OCI-LY7 (cell line): ENCODE results near the gene BMPR2. TPM values are rescaled to one million over a fixed set of nuclear protein-coding genes. Genes with fewer than 3 reads are reported as not detected.

Experiments used
- BruUV-seq: library from RNA; stranded (reverse); fragments of 400-500 nt; replicated peaks from 2 replicates; lab custom pipeline; 2021; lab: Mats Ljungman, UMichigan
- CTCF ChIA-PET: fragments of 300-600 bp; sonication (Branson Sonifier 250); formaldehyde crosslinking; loops from one replicate; lab custom pipeline; 2022; ENCODE audit warnings: antibody characterized with exemption; ENCODE audit not compliant: unreplicated experiment; lab: Charles Lee
- POLR2A ChIA-PET: fragments of 300-600 bp; sonication (Branson Sonifier 250); formaldehyde crosslinking; loops from one replicate; lab custom pipeline; 2022; ENCODE audit warnings: antibody characterized with exemption; lab: Charles Lee
- DNase-seq: peaks from one replicate; pipeline ENCODE4 v3.0.0-alpha.2; 2015; ENCODE audit warnings: low spot score
- H2AFZ ChIP-seq: fragments of 200-600 bp; sonication (generic), shearing (Covaris generic); 2 replicates; pipeline ENCODE4 v1.6.1; 2014; ENCODE audit warnings: mild to moderate bottlenecking, antibody characterized with exemption, low read length, moderate library complexity
- H3K27ac ChIP-seq: fragments of 200-600 bp; sonication (generic); 2 replicates; pipeline ENCODE4 v1.5.1; 2014; ENCODE audit warnings: mixed run types, low read depth, mild to moderate bottlenecking, moderate library complexity, low read length, inconsistent platforms; ENCODE audit not compliant: poor library complexity, severe bottlenecking
- H3K36me3 ChIP-seq: fragments of 200-600 bp; sonication (generic); 2 replicates; pipeline ENCODE4 v1.6.1; 2014; ENCODE audit warnings: mild to moderate bottlenecking, antibody characterized with exemption, low read length, moderate library complexity, mixed read lengths; ENCODE audit not compliant: insufficient read depth
- H3K4me1 ChIP-seq: fragments of 200-600 bp; sonication (generic); 2 replicates; pipeline ENCODE4 v1.5.1; 2014; ENCODE audit warnings: mild to moderate bottlenecking, low read length; ENCODE audit not compliant: insufficient read depth, poor library complexity, severe bottlenecking
- H3K4me2 ChIP-seq: fragments of 200-600 bp; sonication (generic); 2 replicates; pipeline ENCODE4 v1.6.1; 2014; ENCODE audit warnings: mild to moderate bottlenecking, low read length
- H3K4me3 ChIP-seq: fragments of 200-600 bp; sonication (generic); 2 replicates; pipeline ENCODE4 v1.5.1; 2014; ENCODE audit warnings: mild to moderate bottlenecking, low read depth, low read length; ENCODE audit not compliant: poor library complexity, severe bottlenecking
- H3K79me2 ChIP-seq: fragments of 200-600 bp; sonication (generic); 2 replicates; pipeline ENCODE4 v1.6.1; 2016; ENCODE audit warnings: low read depth, mild to moderate bottlenecking, low read length, moderate library complexity, mixed read lengths; ENCODE audit not compliant: insufficient read depth
- H3K9me2 ChIP-seq: fragments of 200-600 bp; sonication (generic); 2 replicates; pipeline ENCODE4 v1.6.1; 2016; ENCODE audit warnings: mild to moderate bottlenecking, low read length, mixed read lengths; ENCODE audit not compliant: insufficient read depth
- H3K9me3 ChIP-seq: fragments of 200-600 bp; sonication (generic); 2 replicates; pipeline ENCODE4 v1.6.1; 2014; ENCODE audit warnings: mild to moderate bottlenecking, mixed run types, low read length, mixed read lengths
- H4K20me1 ChIP-seq: fragments of 200-600 bp; sonication (generic); 2 replicates; pipeline ENCODE4 v1.6.1; 2014; ENCODE audit warnings: mild to moderate bottlenecking, antibody characterized with exemption, low read length, moderate library complexity, mixed read lengths; ENCODE audit not compliant: insufficient read depth
- CTCF ChIP-seq: fragments of 200-600 bp; sonication (generic); conservative IDR thresholded peaks from 2 replicates; pipeline ENCODE4 v1.5.1; 2014; ENCODE audit warnings: mild to moderate bottlenecking, antibody characterized with exemption, low read length, moderate library complexity, mixed read lengths
- EZH2phosphoT487 ChIP-seq: fragments of 200-600 bp; sonication (generic); IDR thresholded peaks from 2 replicates; pipeline ENCODE4 v1.6.1; 2018; ENCODE audit warnings: low read depth, borderline replicate concordance, mild to moderate bottlenecking, mixed run types, antibody characterized with exemption, low read length, moderate library complexity, mixed read lengths
- intact Hi-C: fragments of 100-400 bp; cut with micrococcal nuclease; formaldehyde crosslinking; loops from one replicate; pipeline ENCODE4 v1.10.0; 2022; ENCODE audit not compliant: unreplicated experiment
- total RNA-seq, 2 experiments: library from RNA; depleted of rRNA in 1 of 2; stranded (reverse); fragments of >200 nt in 1 of 2; shearing (Covaris generic) in 1 of 2; gene quantifications; 2 replicates each; pipeline ENCODE4 v1.2.3, GENCODE V29; 2014 to 2022

Gene BMPR2
- total RNA-seq, 2 experiments from 2014 or later, result 4.3 to 14.7 TPM

- no peak overlapping the region for H3K4me2 ChIP-seq
- TF ChIP-seq EZH2phosphoT487 (no peak), CTCF (no peak)
- H2AFZ ChIP-seq, result no peak overlapping the region
- no peaks in the 10 kb centered on the region for H4K20me1 ChIP-seq
- no peak for DNase-seq
- no peaks in the 10 kb centered on the region for H3K4me1 ChIP-seq
- no peaks in the 10 kb centered on the region for H3K9me3 ChIP-seq
- CTCF ChIA-PET, result no interaction called here
- POLR2A ChIA-PET, result interaction anchor here (0.6 to 1.6 kb wide), 2 partner anchors 11 to 760 kb away, joined by 3 read pairs; no protein-coding TSS in a partner anchor
- H3K4me3 ChIP-seq, result no peak overlapping the region
- no TSS peak for BruUV-seq
- intact Hi-C loops, result no loop called here
- no peaks in the 10 kb centered on the region for H3K36me3 ChIP-seq
- H3K27ac ChIP-seq, result no peak overlapping the region
- no peaks in the 10 kb centered on the region for H3K79me2 ChIP-seq
- H3K9me2 ChIP-seq, result no peaks in the 10 kb centered on the region
Measured at GRCh38 chr2:202339071-202339870, 36.9 kb upstream of the BMPR2 start.

- DNase-seq, result no peak
- Histone ChIP-seq H3K79me2 (no peaks in the 10 kb centered on the region), H3K4me1 (no peaks in the 10 kb centered on the region), H3K9me3 (no peaks in the 10 kb centered on the region), H3K27ac (no peak overlapping the region), H3K4me2 (no peak overlapping the region), H3K36me3 (no peaks in the 10 kb centered on the region), H4K20me1 (no peaks in the 10 kb centered on the region), H3K9me2 (no peaks in the 10 kb centered on the region), H3K4me3 (no peak overlapping the region), H2AFZ (no peak overlapping the region)
- ChIA-PET CTCF (no interaction called here), POLR2A (interaction anchor here (0.6 to 0.8 kb wide), 3 partner anchors 14 to 657 kb away, joined by 3 to 5 read pairs (median 3); no protein-coding TSS in a partner anchor)
- BruUV-seq, result no TSS peak
- TF ChIP-seq EZH2phosphoT487 (no peak), CTCF (no peak)
- intact Hi-C loops, result no loop called here
Measured at GRCh38 chr2:202344178-202344577, 31.9 kb upstream of the BMPR2 start.

GRCh38 chr2:202346180-202346579 is 29.9 kb upstream of the BMPR2 start:
- POLR2A ChIA-PET, result interaction anchor here (0.7 kb wide), 1 partner anchor 28 kb away, joined by 3 read pairs; no protein-coding TSS in a partner anchor
- no peaks in the 10 kb centered on the region for H3K9me3 ChIP-seq
- DNase-seq, result no peak
- no peaks in the 10 kb centered on the region for H4K20me1 ChIP-seq
- CTCF ChIA-PET, result no interaction called here
- H3K79me2 ChIP-seq, result no peaks in the 10 kb centered on the region
- TF ChIP-seq CTCF (no peak), EZH2phosphoT487 (no peak)
- no TSS peak for BruUV-seq
- no peaks in the 10 kb centered on the region for H3K4me1 ChIP-seq
- no peak overlapping the region for H3K4me3 ChIP-seq
- no peak overlapping the region for H3K4me2 ChIP-seq
- no peak overlapping the region for H2AFZ ChIP-seq
- no peaks in the 10 kb centered on the region for H3K36me3 ChIP-seq
- H3K9me2 ChIP-seq, result no peaks in the 10 kb centered on the region
- intact Hi-C loops, result no loop called here
- H3K27ac ChIP-seq, result no peak overlapping the region
